A549 (cell line): ENCODE results near the gene CCDC92B. TPM values are rescaled to one million over a fixed set of nuclear protein-coding genes. Genes with fewer than 3 reads are reported as not detected.
"Not testable (repeated sequence)": the region's sequence is repeated elsewhere in the genome, so short reads cannot be mapped to it uniquely, and the experiment has no call there.

Experiments used
- ATAC-seq, 2 experiments: fragments of 200-7000 bp in 1 of 2; fragments of >200 bp in 1 of 2; cut with Nextera tagmentation in 1 of 2; cut with Tn5 transposase in 1 of 2; 3 replicates each; pipeline versions ENCODE4 v1.8.0 to v1.9.1; 2018 to 2020; ENCODE audit warnings: mild to moderate bottlenecking in 1 of 2, moderate library complexity in 1 of 2
- CTCF ChIA-PET: fragments of 300-600 bp; sonication (Branson Sonifier 250); formaldehyde crosslinking; extraction: SDS; loops from one replicate; lab custom pipeline; 2021; ENCODE audit warnings: antibody characterized with exemption, inconsistent platforms; lab: Yijun Ruan, JAX
- POLR2A ChIA-PET: fragments of 350-600 bp; formaldehyde crosslinking; extraction: SDS; loops from one replicate; lab custom pipeline; 2021; ENCODE audit warnings: antibody characterized with exemption, inconsistent platforms; lab: Yijun Ruan, JAX
- DNase-seq, 2 experiments: peaks; one replicate each; pipeline versions ENCODE4 v3.0.0 to v3.0.0-alpha.2; 2011 to 2016; ENCODE audit warnings: low read depth in 1 of 2, low spot score in 1 of 2
- FAIRE-seq: peaks from 2 replicates; lab custom pipeline; 2011; peaks lifted over from hg19 to GRCh38; lab: Jason Lieb, UNC
- H3K27ac ChIP-seq, 2 experiments: fragments of >200 bp; sonication (Bioruptor Twin); formaldehyde crosslinking; 3 replicates each; pipeline ENCODE4 v1.5.1; 2016 to 2017
- H3K4me1 ChIP-seq: fragments of >200 bp; sonication (Bioruptor Twin); formaldehyde crosslinking; 3 replicates; pipeline ENCODE4 v1.6.1; 2016
- H3K4me2 ChIP-seq: fragments of >200 bp; sonication (Bioruptor Twin); formaldehyde crosslinking; 3 replicates; pipeline ENCODE4 v1.6.1; 2016
- H3K4me3 ChIP-seq: fragments of >200 bp; sonication (Bioruptor Twin); formaldehyde crosslinking; 3 replicates; pipeline ENCODE4 v1.5.1; 2016
- H3K9me3 ChIP-seq: fragments of >200 bp; sonication (Bioruptor Twin); formaldehyde crosslinking; 3 replicates; pipeline ENCODE4 v1.6.1; 2016
- CEBPB ChIP-seq, 2 experiments: fragments of >200 bp in 1 of 2; sonication (Bioruptor Twin) in 1 of 2; formaldehyde crosslinking in 1 of 2; IDR thresholded peaks; 2 replicates each; pipeline ENCODE4 v1.6.1; 2012 to 2016
- CHD4 ChIP-seq: fragments of 200-600 bp; sonication (generic); IDR thresholded peaks from 2 replicates; pipeline ENCODE4 v1.6.1; 2016; ENCODE audit warnings: antibody characterized with exemption, mild to moderate bottlenecking, borderline replicate concordance
- EHF ChIP-seq: fragments of 250-450 bp; sonication (Bioruptor Pico); IDR thresholded peaks from 2 replicates; pipeline ENCODE4 v1.5.0; 2020; ENCODE audit warnings: mild to moderate bottlenecking
- EHMT2 ChIP-seq: fragments of 200-600 bp; sonication (generic); IDR thresholded peaks from 2 replicates; pipeline ENCODE4 v1.6.1; 2016; ENCODE audit warnings: antibody characterized with exemption, low read depth, mild to moderate bottlenecking, moderate library complexity
- GATA3 ChIP-seq: IDR thresholded peaks from 2 replicates; pipeline ENCODE4 v1.6.1; 2012; ENCODE audit warnings: borderline replicate concordance
- HDAC2 ChIP-seq: fragments of 200-600 bp; sonication (generic); IDR thresholded peaks from 2 replicates; pipeline ENCODE4 v1.6.1; 2016
- HOXB5 ChIP-seq: fragments of 250-450 bp; sonication (Bioruptor Pico); IDR thresholded peaks from 2 replicates; pipeline ENCODE4 v1.5.0; 2020; ENCODE audit warnings: mild to moderate bottlenecking, moderate library complexity
- JUNB ChIP-seq: fragments of >200 bp; sonication (Bioruptor Twin); formaldehyde crosslinking; IDR thresholded peaks from 2 replicates; pipeline ENCODE4 v1.6.1; 2016
- KDM1A ChIP-seq: fragments of 200-600 bp; sonication (generic); IDR thresholded peaks from 2 replicates; pipeline ENCODE4 v1.6.1; 2016; ENCODE audit warnings: low read depth, mild to moderate bottlenecking
- NFE2L2 ChIP-seq: fragments of 150-350 bp; conservative IDR thresholded peaks from 2 replicates; pipeline ENCODE4 v1.6.1; 2014; ENCODE audit warnings: low read length
- RARB ChIP-seq: fragments of 250-450 bp; sonication (Bioruptor Pico); IDR thresholded peaks from 2 replicates; pipeline ENCODE4 v1.8.0; 2021; ENCODE audit warnings: mild to moderate bottlenecking, moderate library complexity
- SMC3 ChIP-seq: fragments of >200 bp; sonication (Bioruptor Twin); formaldehyde crosslinking; IDR thresholded peaks from 3 replicates; pipeline ENCODE4 v1.6.1; 2018; ENCODE audit warnings: inconsistent platforms
- TP53 ChIP-seq: fragments of 250-450 bp; sonication (Bioruptor Pico); IDR thresholded peaks from 2 replicates; pipeline ENCODE4 v1.5.0; 2021; ENCODE audit warnings: mild to moderate bottlenecking, moderate library complexity
- ZFP36 ChIP-seq: fragments of 450-650 bp; IDR thresholded peaks from 2 replicates; pipeline ENCODE4 v1.6.1; 2014; ENCODE audit warnings: borderline replicate concordance; ENCODE audit not compliant: partially characterized antibody
- WGBS: methylation state at CpG from one replicate; pipeline ENCODE4 v1.1.6; 2017; ENCODE audit errors: missing lambda C conversion rate; 5-methylcytosine and 5-hydroxymethylcytosine counted together
- polyA plus RNA-seq, 4 experiments: library from polyadenylated mRNA; depleted of rRNA in 3 of 4; stranded (reverse); fragments of >200 nt; fragmentation: RNase III in 1 of 4; extraction: RNeasy Plus Mini Kit Qiagen cat#74134 plus additional on column Dnase treatment in 1 of 4; gene quantifications; 2 replicates in 3 of 4; 3 replicates in 1 of 4; pipeline ENCODE4 v1.2.3, GENCODE V29; 2011 to 2017
- TF ChIP-seq, protein P1 (sequence below): IDR thresholded peaks from 2 replicates; pipeline ENCODE4 v1.6.1; 2012
- TF ChIP-seq, protein P2 (sequence below): fragments of 250-450 bp; sonication (Bioruptor Pico); IDR thresholded peaks from 2 replicates; pipeline ENCODE4 v1.5.0; 2021; ENCODE audit warnings: mild to moderate bottlenecking, moderate library complexity, borderline replicate concordance

Gene CCDC92B
- polyA plus RNA-seq, 2 of the 4 experiments (the other 2 are of a cell fraction), result 0.05 to 0.08 TPM

DNA sequence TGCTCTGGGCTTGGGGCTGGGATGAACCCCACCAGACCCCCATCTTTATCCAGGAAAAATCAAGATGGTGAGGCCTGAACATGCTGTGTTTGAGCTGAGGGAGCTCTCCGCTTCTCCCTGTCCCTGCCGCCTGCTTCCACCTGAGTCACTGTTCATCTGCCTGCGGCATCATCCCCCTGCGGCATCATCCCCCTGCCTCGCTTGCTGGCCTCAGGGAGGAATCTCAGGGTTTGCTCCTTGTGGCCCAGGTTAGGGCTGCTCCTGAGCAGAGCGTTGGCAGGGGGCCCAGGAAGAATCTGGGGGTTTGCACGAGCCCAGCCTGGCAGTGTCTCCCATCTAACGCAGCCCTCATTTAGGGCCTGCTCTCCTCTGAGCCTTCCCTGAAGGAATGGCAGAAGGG is 35.4 kb upstream of the CCDC92B start (continued):
- no peak for TF ChIP-seq CHD4
- TF ChIP-seq KDM1A, result no peak

DNA sequence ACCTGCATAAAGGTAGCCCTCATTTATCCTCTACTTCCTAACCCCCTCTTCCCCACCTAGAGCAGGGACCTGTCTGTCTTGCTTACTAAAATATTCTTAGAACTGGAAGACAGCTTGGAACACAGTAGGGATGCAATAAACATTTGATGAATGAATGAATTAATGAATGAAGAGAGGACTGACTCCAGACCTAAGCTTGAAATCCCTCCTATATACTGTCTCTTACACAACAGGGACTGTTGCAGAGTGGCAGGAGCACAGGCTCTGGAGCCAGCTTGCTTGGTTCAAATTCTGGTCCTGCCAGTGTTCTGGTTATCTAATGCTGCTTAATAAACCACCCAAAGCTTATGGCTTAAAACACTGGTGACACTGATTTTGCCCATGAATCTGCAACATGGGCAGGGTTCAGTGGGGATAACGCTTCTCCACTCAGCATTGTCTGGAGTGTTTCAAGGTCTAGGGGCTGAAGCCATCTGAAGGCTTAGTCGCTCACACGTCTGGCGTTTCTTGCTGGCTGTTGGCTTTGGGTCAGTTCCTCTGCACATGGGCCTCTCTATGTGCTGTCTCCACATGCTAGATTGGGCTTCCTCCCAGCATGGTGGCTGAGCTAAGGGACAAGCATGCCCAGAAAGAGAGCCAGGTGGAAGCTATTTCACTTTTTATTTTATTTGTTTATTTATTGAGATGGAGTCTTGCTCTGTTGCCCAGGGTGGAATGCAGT is 34.0 kb upstream of the CCDC92B start:
- H3K4me2 ChIP-seq, result no peak overlapping the region
- ATAC-seq (no peak), DNase-seq (no peak), FAIRE-seq (no peak)
- H3K4me3 ChIP-seq, result no peak overlapping the region
- H3K9me3 ChIP-seq, result no peaks in the 10 kb centered on the region
- TF ChIP-seq, protein P1, sequence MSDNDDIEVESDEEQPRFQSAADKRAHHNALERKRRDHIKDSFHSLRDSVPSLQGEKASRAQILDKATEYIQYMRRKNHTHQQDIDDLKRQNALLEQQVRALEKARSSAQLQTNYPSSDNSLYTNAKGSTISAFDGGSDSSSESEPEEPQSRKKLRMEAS, result no peak
- TF ChIP-seq ZFP36 (no peak), HOXB5 (CRISPR knock-in tag) (no peak), SMC3 (no peak), JUNB (no peak), TP53 (CRISPR knock-in tag) (no peak), GATA3 (no peak), CEBPB (IDR thresholded peaks at IDR 0.05) (no peak), RARB (no peak), EHF (no peak)
- TF ChIP-seq, protein P2, sequence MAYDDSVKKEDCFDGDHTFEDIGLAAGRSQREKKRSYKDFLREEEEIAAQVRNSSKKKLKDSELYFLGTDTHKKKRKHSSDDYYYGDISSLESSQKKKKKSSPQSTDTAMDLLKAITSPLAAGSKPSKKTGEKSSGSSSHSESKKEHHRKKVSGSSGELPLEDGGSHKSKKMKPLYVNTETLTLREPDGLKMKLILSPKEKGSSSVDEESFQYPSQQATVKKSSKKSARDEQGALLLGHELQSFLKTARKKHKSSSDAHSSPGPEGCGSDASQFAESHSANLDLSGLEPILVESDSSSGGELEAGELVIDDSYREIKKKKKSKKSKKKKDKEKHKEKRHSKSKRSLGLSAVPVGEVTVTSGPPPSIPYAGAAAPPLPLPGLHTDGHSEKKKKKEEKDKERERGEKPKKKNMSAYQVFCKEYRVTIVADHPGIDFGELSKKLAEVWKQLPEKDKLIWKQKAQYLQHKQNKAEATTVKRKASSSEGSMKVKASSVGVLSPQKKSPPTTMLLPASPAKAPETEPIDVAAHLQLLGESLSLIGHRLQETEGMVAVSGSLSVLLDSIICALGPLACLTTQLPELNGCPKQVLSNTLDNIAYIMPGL (CRISPR knock-in tag), result no peak
- ChIA-PET CTCF (interaction anchor here (0.8 to 10.6 kb wide), 10 partner anchors 9 to 230 kb away, joined by 3 to 82 read pairs (median 4); no protein-coding TSS in a partner anchor), POLR2A (no interaction called here)
- H3K27ac ChIP-seq, result no peak overlapping the region
- 82% methylated on average over 4 of the region's 4 CpGs for WGBS
- no peaks in the 10 kb centered on the region for H3K4me1 ChIP-seq

DNA sequence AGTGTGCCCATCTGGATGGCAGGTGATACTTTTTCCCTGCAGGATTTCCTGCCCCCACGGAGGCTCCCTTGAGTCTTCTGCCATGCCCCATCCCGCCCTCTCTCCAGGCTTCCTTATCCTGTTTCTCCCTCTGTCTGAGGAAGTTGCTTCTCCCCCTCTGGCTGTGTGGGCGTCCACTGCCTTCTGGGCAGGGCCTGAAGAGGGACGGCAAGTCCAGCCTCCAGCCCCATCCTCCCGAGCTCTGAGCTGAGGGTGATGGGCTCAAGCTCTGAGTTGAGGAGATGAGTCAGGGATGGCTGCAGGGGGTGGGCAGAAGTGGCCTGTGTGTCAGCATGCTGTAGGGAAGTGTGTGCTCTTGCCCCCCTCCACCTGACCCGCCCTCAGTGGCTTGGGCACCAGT is 32.6 kb upstream of the CCDC92B start:
- no peak for FAIRE-seq
- Histone ChIP-seq H3K4me3 (no peak overlapping the region), H3K27ac (no peak overlapping the region), H3K4me2 (no peak overlapping the region), H3K9me3 (no peaks in the 10 kb centered on the region), H3K4me1 (peaks cover 4% of the 10 kb centered on the region)
- no peak for TF ChIP-seq EHMT2
- whole genome bisulfite sequencing, result 48% methylated on average over 6 of the region's 6 CpGs
- ChIA-PET POLR2A (no interaction called here), CTCF (interaction anchor here (1.3 to 10.6 kb wide), 4 partner anchors 27 to 107 kb away, joined by 3 to 82 read pairs (median 6); no protein-coding TSS in a partner anchor)
- DNase-seq, result peak in 1 of 2 experiments; percentile 41
- ATAC-seq, result peak in 1 of 2 experiments; percentile 10; a peak in 2 of 6 replicates

DNA sequence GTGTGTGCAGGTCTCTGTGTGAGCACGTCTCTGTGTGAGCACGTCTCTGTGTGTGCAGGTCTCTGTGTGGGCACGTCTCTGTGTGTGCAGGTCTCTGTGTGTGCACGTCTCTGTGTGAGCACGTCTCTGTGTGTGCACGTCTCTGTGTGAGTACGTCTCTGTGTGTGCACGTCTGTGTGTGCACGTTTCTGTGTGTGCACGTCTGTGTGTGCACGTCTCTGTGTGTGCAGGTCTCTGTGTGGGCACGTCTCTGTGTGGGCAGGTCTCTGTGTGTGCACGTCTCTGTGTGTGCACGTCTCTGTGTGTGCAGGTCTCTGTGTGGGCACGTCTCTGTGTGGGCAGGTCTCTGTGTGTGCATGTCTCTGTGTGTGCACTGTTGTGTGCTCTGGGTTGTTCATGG is 32.1 kb upstream of the CCDC92B start:
- CTCF ChIA-PET, result interaction anchor here (1.3 kb wide), 1 partner anchor 106 kb away, joined by 3 read pairs; no protein-coding TSS in a partner anchor
- ATAC-seq, H3K4me2 ChIP-seq, H3K4me3 ChIP-seq, POLR2A ChIA-PET, H3K9me3 ChIP-seq, H3K27ac ChIP-seq, DNase-seq, FAIRE-seq, H3K4me1 ChIP-seq: not testable (repeated sequence)
- WGBS, result 64% methylated on average over 15 of the region's 15 CpGs
- peak; percentile 81; the same call in 1 of the 2 replicates for TF ChIP-seq KDM1A

DNA sequence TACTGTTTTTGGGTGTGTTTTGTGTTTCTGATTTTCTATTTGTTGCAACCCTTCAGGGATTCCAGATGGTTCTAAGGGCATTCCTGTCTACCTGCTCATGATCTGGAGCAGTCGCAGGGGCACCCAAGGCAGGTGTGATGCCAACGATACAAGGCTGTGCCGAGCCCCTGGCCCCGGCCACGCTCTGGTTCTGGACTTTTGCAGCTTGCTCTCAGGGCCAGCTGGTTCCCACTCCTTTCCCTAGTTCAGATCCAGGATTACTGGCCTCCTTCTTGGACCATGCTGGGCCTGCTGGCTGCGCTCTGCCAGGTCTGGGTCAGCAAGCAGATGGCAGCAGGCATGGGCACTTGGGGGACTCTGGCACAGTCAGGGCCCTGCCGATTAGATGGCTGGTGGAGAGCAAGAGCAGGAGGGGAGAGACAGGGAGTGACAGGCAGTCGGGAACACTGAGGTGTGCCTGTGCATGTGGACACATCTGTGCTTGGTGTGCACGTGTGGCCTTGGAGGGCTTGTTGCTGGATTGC is 31.5 kb upstream of the CCDC92B start:
- FAIRE-seq (no peak), DNase-seq (no peak), ATAC-seq (no peak)
- Histone ChIP-seq H3K27ac (no peak overlapping the region), H3K4me3 (no peak overlapping the region), H3K9me3 (no peaks in the 10 kb centered on the region), H3K4me1 (peaks cover 5% of the 10 kb centered on the region), H3K4me2 (no peak overlapping the region)
- ChIA-PET POLR2A (no interaction called here), CTCF (no interaction called here)
- TF ChIP-seq, protein P1, result no peak
- TF ChIP-seq NFE2L2 (no peak), HDAC2 (no peak)
- WGBS, result 60% methylated on average over 9 of the region's 9 CpGs
